Esophagus muscularis mucosa (tissue), 4 donors: ENCODE data around the gene CCDC78. TPM values are rescaled to one million over a fixed set of nuclear protein-coding genes. Genes with fewer than 3 reads are reported as not detected.

Experiments
- DNase-seq: peaks from one replicate; pipeline ENCODE4 v3.0.0-alpha.2; 2017; ENCODE audit errors: extremely low spot score
- H3K27ac ChIP-seq, 4 donors: fragments of 200-600 bp; sonication (generic); replicated peaks in 1 of 4; 1 replicate in 3 of 4; 2 replicates in 1 of 4; pipeline ENCODE4 v1.5.1; 2016 to 2019; ENCODE audit warnings: mild to moderate bottlenecking in 1 of 4
- H3K27me3 ChIP-seq, 4 donors: fragments of 200-600 bp; sonication (generic); one replicate each; pipeline versions ENCODE4 v1.5.1 to v1.6.0; 2016 to 2019
- H3K36me3 ChIP-seq, 4 donors: fragments of 200-600 bp; sonication (generic); one replicate each; pipeline ENCODE4 v1.5.1; 2016 to 2019
- H3K4me1 ChIP-seq, 4 donors: fragments of 200-600 bp; sonication (generic); one replicate each; pipeline ENCODE4 v1.5.1; 2016 to 2019
- H3K4me3 ChIP-seq, 4 donors: fragments of 200-600 bp; sonication (generic); 1 replicate in 2 of 4; 2 replicates in 2 of 4; pipeline ENCODE4 v1.5.1; 2016 to 2019; ENCODE audit warnings: mild to moderate bottlenecking in 4 of 4, moderate library complexity in 1 of 4
- H3K9me3 ChIP-seq, 4 donors: fragments of 200-600 bp; sonication (generic); 1 replicate in 3 of 4; 2 replicates in 1 of 4; pipeline ENCODE4 v1.5.1; 2016 to 2019
- EP300 ChIP-seq: sonication (generic); formaldehyde crosslinking; IDR thresholded peaks from one replicate; pipeline ENCODE4 v1.6.1; 2017; ENCODE audit warnings: antibody characterized with exemption
- POLR2A ChIP-seq: fragments of 450-650 bp; IDR thresholded peaks from one replicate; pipeline ENCODE4 v1.6.1; 2017; ENCODE audit warnings: antibody characterized with exemption, moderate library complexity, mild to moderate bottlenecking, low read depth
- POLR2AphosphoS5 ChIP-seq, 2 donors: sonication (generic); formaldehyde crosslinking; IDR thresholded peaks; one replicate each; pipeline ENCODE4 v1.6.1; 2017; ENCODE audit warnings: antibody characterized with exemption in 2 of 2
- WGBS: methylation state at CpG from one replicate; pipeline ENCODE4 v1.1.5; 2018; 5-methylcytosine and 5-hydroxymethylcytosine counted together
- intact Hi-C: fragments of 100-400 bp; cut with DNase I; formaldehyde crosslinking; loops from one replicate; pipeline ENCODE4 v1.15.1; 2023
- total RNA-seq, 4 donors: library from RNA; depleted of rRNA; stranded (reverse); fragments of >200 nt; gene quantifications; one replicate each; pipeline versions ENCODE4 v1.1.0 to v1.2.1, GENCODE V29; 2016
- TF ChIP-seq, protein P1 (sequence below), 3 experiments: fragments of 200-600 bp in 2 of 3; fragments of 450-650 bp in 1 of 3; sonication (generic) in 2 of 3; IDR thresholded peaks; one replicate each; pipeline ENCODE4 v1.5.1; 2017 to 2019; ENCODE audit warnings: antibody characterized with exemption in 3 of 3, mild to moderate bottlenecking in 2 of 3, moderate library complexity in 1 of 3

The CCDC78 gene
- total RNA-seq, 4 donors from 2014 or later = 0.33 to 2.5 (median 0.61) TPM

- peaks cover 0 to 55% (median 1%) of the 10 kb centered on the region in 4 donors for H3K27me3 ChIP-seq
- no peaks in the 10 kb centered on the region for H3K9me3 ChIP-seq
- WGBS = 82% methylated on average over 22 of the region's 37 CpGs
- no peaks in the 10 kb centered on the region for H3K36me3 ChIP-seq
- no peak within 1 kb of the TSS for H3K4me3 ChIP-seq
- TF ChIP-seq POLR2AphosphoS5 (IDR thresholded peaks at IDR 0.05) = no peak
- TF ChIP-seq, protein P1, sequence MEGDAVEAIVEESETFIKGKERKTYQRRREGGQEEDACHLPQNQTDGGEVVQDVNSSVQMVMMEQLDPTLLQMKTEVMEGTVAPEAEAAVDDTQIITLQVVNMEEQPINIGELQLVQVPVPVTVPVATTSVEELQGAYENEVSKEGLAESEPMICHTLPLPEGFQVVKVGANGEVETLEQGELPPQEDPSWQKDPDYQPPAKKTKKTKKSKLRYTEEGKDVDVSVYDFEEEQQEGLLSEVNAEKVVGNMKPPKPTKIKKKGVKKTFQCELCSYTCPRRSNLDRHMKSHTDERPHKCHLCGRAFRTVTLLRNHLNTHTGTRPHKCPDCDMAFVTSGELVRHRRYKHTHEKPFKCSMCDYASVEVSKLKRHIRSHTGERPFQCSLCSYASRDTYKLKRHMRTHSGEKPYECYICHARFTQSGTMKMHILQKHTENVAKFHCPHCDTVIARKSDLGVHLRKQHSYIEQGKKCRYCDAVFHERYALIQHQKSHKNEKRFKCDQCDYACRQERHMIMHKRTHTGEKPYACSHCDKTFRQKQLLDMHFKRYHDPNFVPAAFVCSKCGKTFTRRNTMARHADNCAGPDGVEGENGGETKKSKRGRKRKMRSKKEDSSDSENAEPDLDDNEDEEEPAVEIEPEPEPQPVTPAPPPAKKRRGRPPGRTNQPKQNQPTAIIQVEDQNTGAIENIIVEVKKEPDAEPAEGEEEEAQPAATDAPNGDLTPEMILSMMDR (IDR thresholded peaks at IDR 0.05) = no peak
- no peak for TF ChIP-seq POLR2A
- TF ChIP-seq EP300 = no peak
- no peak within 1 kb of the TSS for H3K27ac ChIP-seq
- DNase-seq = no peak
- intact Hi-C loops = no loop called here
- H3K4me1 ChIP-seq = no peaks in the 10 kb centered on the region
Observed at GRCh38 chr16:760545-761343, 34.5 kb upstream of the CCDC78 start, which contains the start of gene MSLN. Gene MSLN (plus strand): TSS chr16:760734. CDS start chr16:762681, 1,947 bp downstream.

GRCh38 chr16:760065-760464, 33.8 kb upstream of the CCDC78 start:
- Histone ChIP-seq H3K4me3 (no peak overlapping the region), H3K36me3 (no peaks in the 10 kb centered on the region), H3K27ac (no peak overlapping the region), H3K9me3 (no peaks in the 10 kb centered on the region), H3K4me1 (no peaks in the 10 kb centered on the region), H3K27me3 (peaks cover 0 to 51% (median 1%) of the 10 kb centered on the region in 4 donors)
- WGBS = 66% methylated on average over 12 of the region's 15 CpGs
- TF ChIP-seq POLR2AphosphoS5 (IDR thresholded peaks at IDR 0.05) = no peak
- TF ChIP-seq, protein P1 (IDR thresholded peaks at IDR 0.05) = no peak
- TF ChIP-seq POLR2A = no peak
- intact Hi-C loops = no loop called here
- DNase-seq = no peak

DNA sequence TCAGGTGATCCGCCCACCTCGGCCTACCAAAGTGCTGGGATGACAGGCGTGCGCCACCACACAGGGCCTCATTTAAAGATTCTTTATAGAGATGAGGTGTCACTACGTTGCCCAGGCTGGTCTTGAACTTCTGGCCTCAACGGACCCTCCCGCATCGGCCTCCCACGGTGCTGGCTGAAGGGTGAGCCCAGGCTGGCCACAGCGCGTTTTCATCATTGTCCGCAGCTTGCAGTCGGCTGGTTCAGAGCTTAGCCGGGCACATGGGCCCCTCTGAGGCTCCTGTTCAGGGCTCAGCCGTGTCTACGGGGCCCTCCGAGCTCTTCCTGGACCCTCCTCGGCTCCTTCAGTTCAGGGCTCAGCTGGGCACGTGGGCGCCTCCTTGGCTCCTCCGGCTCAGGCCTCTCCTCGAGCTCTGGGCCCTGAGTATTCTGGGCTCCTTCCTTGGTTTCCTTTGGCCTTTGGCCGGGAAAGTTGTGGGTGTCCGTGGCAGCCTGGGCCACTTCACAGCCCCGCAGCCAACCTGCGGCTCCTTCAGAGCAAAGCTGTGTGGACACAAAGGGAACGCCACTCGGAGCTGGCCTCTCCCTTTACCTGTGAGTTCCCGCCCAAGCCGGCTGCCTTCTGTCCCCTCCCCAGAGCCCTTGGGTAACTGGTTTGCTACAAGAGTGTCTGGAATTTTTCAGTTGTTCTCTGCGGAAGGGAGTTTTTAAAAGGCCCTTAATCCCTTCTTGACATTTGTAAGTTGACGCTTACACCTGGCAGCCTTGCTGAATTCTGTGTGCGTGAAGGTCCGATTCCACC, 33.1 kb upstream of the CCDC78 start:
- TF ChIP-seq, protein P1 (IDR thresholded peaks at IDR 0.05) = no peak
- TF ChIP-seq POLR2A = no peak
- TF ChIP-seq POLR2AphosphoS5 (IDR thresholded peaks at IDR 0.05) = no peak
- no peak for TF ChIP-seq EP300
- Histone ChIP-seq H3K27me3 (peaks cover 0 to 44% (median 1%) of the 10 kb centered on the region in 4 donors), H3K27ac (no peak overlapping the region), H3K36me3 (no peaks in the 10 kb centered on the region), H3K9me3 (no peaks in the 10 kb centered on the region), H3K4me3 (no peak overlapping the region), H3K4me1 (no peaks in the 10 kb centered on the region)
- no peak for DNase-seq
- intact Hi-C loops = no loop called here
- WGBS = 79% methylated on average over 31 of the region's 34 CpGs

GRCh38 chr16:756428-756827, 30.2 kb upstream of the CCDC78 start:
- H3K36me3 ChIP-seq = no peaks in the 10 kb centered on the region
- H3K4me1 ChIP-seq = no peaks in the 10 kb centered on the region
- H3K27ac ChIP-seq = no peak overlapping the region
- WGBS = 83% methylated on average over 5 of the region's 5 CpGs
- TF ChIP-seq, protein P1 (IDR thresholded peaks at IDR 0.05) = no peak
- TF ChIP-seq POLR2A = no peak
- DNase-seq = no peak
- no peaks in the 10 kb centered on the region for H3K9me3 ChIP-seq
- peaks cover 0 to 28% (median 0%) of the 10 kb centered on the region in 4 donors for H3K27me3 ChIP-seq
- H3K4me3 ChIP-seq = no peak overlapping the region
- intact Hi-C loops = no loop called here
